ENCODE results near the gene INTS15.
"Not testable (repeated sequence)": the region's sequence is repeated elsewhere in the genome, so short reads cannot be mapped to it uniquely, and the experiment has no call there.

The INTS15 gene

DNA sequence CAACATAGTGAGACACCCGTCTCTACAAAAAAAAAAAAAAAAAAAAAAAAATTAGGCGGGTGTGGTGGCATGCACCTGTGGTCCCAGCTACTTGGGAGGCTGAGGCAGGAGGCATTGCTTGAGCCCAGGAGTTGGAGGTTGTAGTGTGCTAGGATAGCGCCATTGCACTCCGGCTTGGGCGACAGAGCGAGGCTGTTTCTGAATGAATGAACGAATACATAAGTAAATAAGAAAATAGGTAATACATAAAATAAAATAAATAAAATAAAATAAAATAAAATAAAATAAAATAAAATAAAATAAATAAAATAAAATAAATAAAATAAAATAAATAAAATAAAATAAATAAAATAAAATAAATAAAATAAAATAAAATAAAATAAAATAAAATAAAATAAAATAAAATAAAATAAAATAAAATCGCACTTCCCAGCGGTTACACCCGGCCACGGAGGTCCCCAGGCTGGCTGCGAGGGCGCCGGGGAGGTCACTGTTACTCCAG, 12.9 kb upstream of the INTS15 start:
- not testable (repeated sequence) for DNase-seq (ENCODE audit: low read depth, low spot score)

DNA sequence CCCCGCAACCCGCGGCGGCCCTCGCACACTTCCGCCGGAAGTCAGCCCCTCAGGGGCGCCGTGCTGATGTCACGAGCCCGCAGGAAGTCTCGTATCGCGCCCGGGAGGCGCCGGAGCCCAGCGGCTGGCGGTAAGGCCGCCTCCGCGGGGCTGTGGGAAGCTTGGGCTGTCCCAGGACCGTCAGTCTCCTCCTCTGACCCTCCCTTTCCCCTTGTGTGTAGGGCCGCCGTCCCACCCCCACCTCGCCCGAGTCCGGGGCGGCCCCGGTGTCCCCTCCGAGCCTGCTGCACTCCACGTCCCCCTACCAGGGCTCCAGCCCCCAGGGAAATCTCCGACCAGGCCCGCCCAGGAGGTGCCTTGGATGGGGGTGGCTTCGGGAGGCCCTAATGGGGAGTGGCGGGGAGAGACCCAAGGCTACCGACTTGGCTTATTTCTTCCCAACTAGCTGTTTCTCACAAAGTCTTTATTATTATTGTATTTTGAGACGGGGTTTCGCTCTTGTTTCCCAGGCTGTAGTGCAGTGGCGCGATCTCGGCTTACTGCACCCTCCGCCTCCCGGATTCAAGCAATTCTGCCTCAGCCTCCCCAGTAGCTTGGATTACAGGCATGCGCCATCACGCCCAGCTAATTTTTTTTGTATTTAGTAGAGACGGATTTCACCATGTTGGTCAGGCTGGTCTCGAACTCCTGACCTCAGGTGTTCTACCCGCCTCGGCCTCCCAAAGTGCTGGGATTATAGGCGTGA, 12.3 kb upstream of the INTS15 start, which contains the start of gene ZDHHC4:
Gene ZDHHC4, plus strand, starts transcription at position 86 of the 745 bp plus-strand sequence. CDS start 3,108 bp downstream, outside the sequence.
- DNase-seq (ENCODE audit: low read depth, low spot score), result peak; percentile 71

- no peak for DNase-seq (ENCODE audit: low read depth, low spot score)
These were observed 11.4 kb upstream of the INTS15 start for GRCh38 chr7:6578114-6579084.

DNA sequence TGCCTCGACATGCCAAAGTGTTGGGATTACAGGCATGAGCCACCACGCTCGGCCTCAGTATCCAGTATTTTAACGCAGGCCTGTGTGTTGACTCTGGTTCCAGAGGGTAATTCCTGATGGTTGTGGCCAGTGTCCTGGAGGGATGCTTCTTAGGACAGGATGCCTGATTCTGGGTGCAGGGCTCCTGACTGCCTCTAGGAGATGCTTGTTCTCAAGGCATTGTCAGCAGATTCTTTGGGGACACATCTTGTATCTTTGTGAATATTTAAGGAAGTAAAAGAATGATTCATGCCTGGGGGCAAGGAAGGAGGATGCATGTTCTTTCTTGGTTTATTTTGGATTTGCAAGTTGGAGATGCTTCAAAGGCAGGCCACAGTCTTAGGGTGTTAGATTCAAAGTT, 10.4 kb upstream of the INTS15 start:
- DNase-seq (ENCODE audit: low read depth, low spot score), result no peak

DNA sequence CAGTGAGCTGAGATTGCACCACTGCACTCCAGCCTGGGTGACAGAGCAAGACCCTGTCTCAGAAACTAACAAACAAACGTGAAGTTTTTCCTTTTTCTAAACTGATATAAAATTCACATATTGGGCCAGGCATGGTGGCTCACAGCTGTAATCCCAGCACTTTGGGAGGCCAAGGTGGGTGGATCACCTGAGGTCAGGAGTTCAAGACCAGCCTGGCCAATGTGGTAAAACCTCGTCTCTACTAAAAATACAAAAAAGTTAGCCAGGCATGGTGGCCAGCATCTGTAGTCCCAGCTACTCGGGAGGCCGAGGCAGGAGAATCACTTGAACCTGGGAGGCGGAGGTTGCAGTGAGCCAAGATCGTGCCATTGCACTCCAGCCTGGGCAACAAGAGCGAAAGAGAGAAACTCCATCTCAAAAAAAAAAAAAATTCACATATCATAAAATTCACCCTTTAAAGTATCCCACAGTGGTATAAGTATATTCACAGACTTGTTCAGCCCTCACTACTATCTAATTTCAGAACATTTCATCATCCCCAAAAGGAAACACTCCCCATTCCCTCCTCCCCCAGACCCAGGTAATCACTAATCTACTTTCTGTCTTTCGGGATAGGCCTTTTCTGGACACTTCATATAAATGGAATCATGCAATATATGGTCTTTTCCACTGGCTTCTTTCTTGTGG, 3.9 kb upstream of the INTS15 start:
- DNase-seq (ENCODE audit: low read depth, low spot score), result not testable (repeated sequence)

DNA sequence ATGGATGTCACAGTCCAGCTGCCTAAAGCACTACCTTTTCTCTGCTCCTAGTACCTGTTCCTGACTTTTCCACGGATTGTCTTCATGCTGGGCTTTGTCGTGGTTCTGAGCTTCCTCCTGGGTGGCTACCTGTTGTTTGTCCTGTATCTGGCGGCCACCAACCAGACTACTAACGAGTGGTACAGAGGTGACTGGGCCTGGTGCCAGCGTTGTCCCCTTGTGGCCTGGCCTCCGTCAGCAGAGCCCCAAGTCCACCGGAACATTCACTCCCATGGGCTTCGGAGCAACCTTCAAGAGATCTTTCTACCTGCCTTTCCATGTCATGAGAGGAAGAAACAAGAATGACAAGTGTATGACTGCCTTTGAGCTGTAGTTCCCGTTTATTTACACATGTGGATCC, 1.3 kb upstream of the INTS15 start:
- DNase-seq (ENCODE audit: low read depth, low spot score), result no peak

GRCh38 chr7:6589151-6589828, 531 bp upstream of the INTS15 start:
- no peak for DNase-seq (ENCODE audit: low read depth, low spot score)

- DNase-seq (ENCODE audit: low read depth, low spot score), result no peak
These were observed 857 bp downstream of the INTS15 start for GRCh38 chr7:6590645-6591110.

GRCh38 chr7:6600093-6600492, 10.3 kb downstream of the INTS15 start:
- no peak for DNase-seq (ENCODE audit: low read depth, low spot score)

GRCh38 chr7:6604458-6604857, 14.6 kb downstream of the INTS15 start:
- no peak for DNase-seq (ENCODE audit: low read depth, low spot score)

GRCh38 chr7:6606866-6607583, 17.2 kb downstream of the INTS15 start:
- no peak for DNase-seq (ENCODE audit: low read depth, low spot score)

GRCh38 chr7:6607651-6608051, 17.8 kb downstream of the INTS15 start:
- DNase-seq (ENCODE audit: low read depth, low spot score), result no peak

- no peak for DNase-seq (ENCODE audit: low read depth, low spot score)
These were observed 18.3 kb downstream of the INTS15 start for GRCh38 chr7:6608081-6608480.

DNA sequence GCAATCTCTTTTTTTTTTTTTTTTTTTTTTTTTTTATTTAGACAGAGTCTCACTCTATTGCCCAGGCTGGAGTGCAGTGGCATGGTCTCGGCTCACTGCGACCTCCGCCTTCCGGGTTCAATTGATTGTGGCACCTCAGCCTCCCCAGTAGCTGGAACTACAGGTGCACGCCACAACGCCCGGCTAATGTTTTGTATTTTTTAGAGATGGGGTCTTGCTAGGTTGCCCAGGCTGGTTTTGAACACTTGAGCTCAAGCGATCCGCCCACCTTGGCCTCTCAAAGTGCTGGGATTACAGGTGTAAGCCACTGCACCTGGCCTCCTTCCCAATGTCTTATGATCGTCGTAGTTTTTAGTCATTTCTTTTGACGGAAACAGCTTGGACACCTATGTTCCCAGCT, 19.0 kb downstream of the INTS15 start:
- DNase-seq (ENCODE audit: low read depth, low spot score), result no peak

- DNase-seq (ENCODE audit: low read depth, low spot score), result no peak
These were observed 23.0 kb downstream of the INTS15 start for GRCh38 chr7:6612819-6613218.

DNA sequence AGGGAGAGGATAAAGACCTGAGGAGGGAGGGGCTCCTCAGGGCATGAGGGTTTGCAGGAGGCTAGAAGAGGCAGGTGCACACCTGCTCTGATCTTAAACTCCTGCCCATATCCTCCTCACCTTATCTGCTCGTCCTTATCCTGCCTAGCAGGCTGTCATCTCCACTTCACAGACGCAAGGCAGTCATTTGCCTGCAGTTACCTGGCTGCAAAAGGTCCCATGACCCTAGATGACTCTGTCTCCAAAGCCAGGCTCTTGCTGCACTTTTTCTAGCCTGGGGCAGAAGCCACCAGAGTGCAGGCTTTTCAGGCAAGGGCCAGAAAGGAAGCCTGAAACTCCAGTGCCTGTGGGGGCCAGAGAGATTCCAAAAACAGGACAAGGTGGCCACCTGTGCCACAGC, 23.9 kb downstream of the INTS15 start:
- no peak for DNase-seq (ENCODE audit: low read depth, low spot score)

GRCh38 chr7:6614953-6615722, 25.3 kb downstream of the INTS15 start, which contains the start of gene ZNF853:
TSS of gene ZNF853 (plus strand) at chr7:6615610. CDS start at chr7:6616175, 565 bp downstream.
- no peak for DNase-seq (ENCODE audit: low read depth, low spot score)

GRCh38 chr7:6615723-6616555, 26.1 kb downstream of the INTS15 start:
- no peak for DNase-seq (ENCODE audit: low read depth, low spot score)

Data from activated CD4-positive, CD25-positive, alpha-beta regulatory T cell treated with anti-CD3 and anti-CD28 coated beads, Interleukin-2, amount 50 U/mL, for 16 hours (primary cell).